HCT116 (cell line): ENCODE measurements around the gene IMMP2L.

Experiments
- ATF3 ChIP-seq: IDR thresholded peaks from 2 replicates; pipeline ENCODE4 v1.6.1; 2012
- ELF1 ChIP-seq: IDR thresholded peaks from 2 replicates; pipeline ENCODE4 v1.6.1; 2012; ENCODE audit warnings: low read depth, borderline replicate concordance
- EZH2 ChIP-seq: fragments of 200-600 bp; sonication (generic); IDR thresholded peaks from 2 replicates; pipeline ENCODE4 v1.6.1; 2017; ENCODE audit warnings: antibody characterized with exemption, mixed run types
- EZH2phosphoT487 ChIP-seq: fragments of 200-600 bp; IDR thresholded peaks from 2 replicates; pipeline ENCODE4 v1.6.1; 2018; ENCODE audit warnings: antibody characterized with exemption, borderline replicate concordance
- POLR2AphosphoS5 ChIP-seq: IDR thresholded peaks from 2 replicates; pipeline ENCODE4 v1.6.1; 2011; ENCODE audit warnings: mild to moderate bottlenecking, low read depth, low read length, moderate library complexity
- TF ChIP-seq, protein P1 (sequence below), 3 experiments: fragments of 200-600 bp in 1 of 3; sonication (generic) in 1 of 3; IDR thresholded peaks in 2 of 3; conservative IDR thresholded peaks in 1 of 3; 2 replicates each; pipeline ENCODE4 v1.5.1; 2012 to 2017; ENCODE audit warnings: low read depth in 2 of 3, low read length in 2 of 3, antibody characterized with exemption in 1 of 3, borderline replicate concordance in 1 of 3, control low read depth in 1 of 3, mild to moderate bottlenecking in 1 of 3, mixed read lengths in 1 of 3, mixed run types in 1 of 3, moderate library complexity in 1 of 3; ENCODE audit not compliant: insufficient read depth in 1 of 3

GRCh38 chr7:110835849-110836248 lies 726.4 kb downstream of the IMMP2L start:
- TF ChIP-seq, protein P1, sequence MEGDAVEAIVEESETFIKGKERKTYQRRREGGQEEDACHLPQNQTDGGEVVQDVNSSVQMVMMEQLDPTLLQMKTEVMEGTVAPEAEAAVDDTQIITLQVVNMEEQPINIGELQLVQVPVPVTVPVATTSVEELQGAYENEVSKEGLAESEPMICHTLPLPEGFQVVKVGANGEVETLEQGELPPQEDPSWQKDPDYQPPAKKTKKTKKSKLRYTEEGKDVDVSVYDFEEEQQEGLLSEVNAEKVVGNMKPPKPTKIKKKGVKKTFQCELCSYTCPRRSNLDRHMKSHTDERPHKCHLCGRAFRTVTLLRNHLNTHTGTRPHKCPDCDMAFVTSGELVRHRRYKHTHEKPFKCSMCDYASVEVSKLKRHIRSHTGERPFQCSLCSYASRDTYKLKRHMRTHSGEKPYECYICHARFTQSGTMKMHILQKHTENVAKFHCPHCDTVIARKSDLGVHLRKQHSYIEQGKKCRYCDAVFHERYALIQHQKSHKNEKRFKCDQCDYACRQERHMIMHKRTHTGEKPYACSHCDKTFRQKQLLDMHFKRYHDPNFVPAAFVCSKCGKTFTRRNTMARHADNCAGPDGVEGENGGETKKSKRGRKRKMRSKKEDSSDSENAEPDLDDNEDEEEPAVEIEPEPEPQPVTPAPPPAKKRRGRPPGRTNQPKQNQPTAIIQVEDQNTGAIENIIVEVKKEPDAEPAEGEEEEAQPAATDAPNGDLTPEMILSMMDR (IDR thresholded peaks at IDR 0.05 in 2 of 3, conservative IDR thresholded peaks at IDR 0.05 in 1 of 3; ENCODE audit: borderline replicate concordance in 1 of 3, insufficient read depth in 1 of 3, low read depth in 2 of 3, low read length in 2 of 3): no peak
- no peak for TF ChIP-seq EZH2
- TF ChIP-seq POLR2AphosphoS5: no peak
- no peak for TF ChIP-seq ATF3
- no peak for TF ChIP-seq ELF1
- TF ChIP-seq EZH2phosphoT487: no peak
